Left renal cortex interstitium (tissue), 4 donors: ENCODE measurements around the gene PCBP3. TPM values are rescaled to one million over a fixed set of nuclear protein-coding genes. Genes with fewer than 3 reads are reported as not detected.

Experiments
- DNase-seq, 4 donors: peaks; one replicate each; pipeline ENCODE4 v3.0.0-alpha.2; 2013; ENCODE audit warnings: low read depth in 4 of 4, low spot score in 2 of 4, missing footprints in 1 of 4
- polyA plus RNA-seq, 4 donors: library from polyadenylated mRNA; unstranded; fragments of 120-200 nt; gene quantifications; one replicate each; pipeline ENCODE4 v1.2.1, GENCODE V29; 2013; ENCODE audit not compliant: insufficient read length in 4 of 4

PCBP3 gene
- polyA plus RNA-seq, 4 donors = 1.1 to 2.0 (median 1.6) TPM

DNA sequence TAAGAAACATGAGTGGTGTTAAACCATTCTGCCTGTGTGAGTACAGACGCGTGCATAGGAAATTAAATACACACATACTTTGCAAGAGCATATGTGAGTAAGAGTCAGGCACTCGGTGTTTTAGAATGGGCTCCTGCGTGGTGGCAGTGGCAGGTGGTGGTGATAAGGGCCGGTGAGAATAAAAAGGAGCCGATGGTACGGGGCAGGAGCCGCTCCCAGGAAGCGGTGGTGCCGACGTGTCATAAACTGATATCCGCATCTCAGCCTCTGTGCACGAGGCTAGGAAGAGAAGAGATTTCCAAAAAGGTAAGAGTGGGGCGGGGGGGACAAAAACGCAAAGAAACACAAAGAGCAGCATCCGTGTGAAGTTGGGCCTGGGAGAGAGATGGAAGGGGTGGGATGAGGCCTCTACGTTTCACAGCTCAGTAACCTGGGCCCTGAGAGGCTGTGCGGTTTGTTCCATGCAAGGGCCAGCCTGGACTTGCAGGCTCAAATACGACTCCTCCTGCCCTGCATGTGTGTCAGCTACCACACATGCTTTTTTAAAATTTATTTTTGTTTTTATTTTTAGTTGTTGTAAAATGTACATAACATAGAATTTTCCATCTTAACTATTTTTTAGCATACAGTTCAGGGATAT is 210.3 kb downstream of the PCBP3 start:
- DNase-seq = no peak

DNA sequence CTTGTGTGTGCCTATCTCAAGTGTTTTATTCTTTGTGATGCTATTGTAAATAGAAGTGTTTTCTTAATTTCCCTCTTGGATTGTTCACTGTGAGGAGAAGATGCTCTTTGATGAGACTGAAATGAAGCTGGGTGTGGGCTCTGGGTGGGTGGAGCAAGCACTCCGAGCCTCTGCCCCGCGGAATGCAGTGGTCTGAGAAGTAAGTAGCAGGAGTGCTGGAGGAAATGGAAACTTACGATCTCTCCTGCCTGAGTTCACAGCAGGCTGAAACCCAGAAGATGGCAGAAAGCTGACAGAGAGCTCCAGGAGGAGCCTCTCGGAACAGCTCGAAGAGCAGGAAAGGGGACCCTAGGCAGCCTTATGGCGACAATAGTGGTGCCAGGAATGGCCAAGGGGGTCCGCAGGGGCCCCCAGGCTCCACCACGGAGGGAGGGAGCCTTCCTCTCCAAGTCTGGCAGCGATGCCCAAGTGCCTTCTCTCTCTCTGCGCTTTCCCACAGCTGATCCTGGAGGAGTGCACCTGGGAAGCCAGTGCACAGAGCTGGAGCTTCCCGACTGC is 211.2 kb downstream of the PCBP3 start:
- no peak for DNase-seq

DNA sequence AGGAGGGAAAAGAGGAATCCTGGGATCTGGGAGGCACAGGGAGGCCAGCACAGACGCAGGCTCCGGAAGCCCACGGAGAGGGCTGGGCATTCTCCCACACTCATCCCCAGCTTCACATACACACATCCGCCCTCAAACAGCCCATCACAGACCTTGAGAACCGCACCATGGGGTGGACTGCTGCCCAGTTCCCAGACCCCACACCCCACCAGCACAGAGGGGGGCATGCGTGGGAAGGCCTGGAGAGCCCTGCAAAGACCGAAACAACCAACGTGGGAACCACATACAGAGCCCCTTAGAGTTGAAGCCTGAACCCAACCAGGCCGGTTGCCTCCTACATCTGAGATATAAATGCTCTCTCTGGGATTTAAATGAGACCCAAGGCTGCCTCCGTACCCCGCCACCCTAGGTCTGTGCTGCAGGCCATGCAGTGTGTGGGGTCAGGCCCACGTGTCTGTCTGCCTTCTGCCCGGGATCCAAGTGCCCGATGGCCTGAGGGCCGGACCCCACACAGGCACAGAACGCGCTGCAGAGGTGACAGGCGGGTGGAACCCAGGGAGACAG is 211.8 kb downstream of the PCBP3 start:
- no peak for DNase-seq

DNA sequence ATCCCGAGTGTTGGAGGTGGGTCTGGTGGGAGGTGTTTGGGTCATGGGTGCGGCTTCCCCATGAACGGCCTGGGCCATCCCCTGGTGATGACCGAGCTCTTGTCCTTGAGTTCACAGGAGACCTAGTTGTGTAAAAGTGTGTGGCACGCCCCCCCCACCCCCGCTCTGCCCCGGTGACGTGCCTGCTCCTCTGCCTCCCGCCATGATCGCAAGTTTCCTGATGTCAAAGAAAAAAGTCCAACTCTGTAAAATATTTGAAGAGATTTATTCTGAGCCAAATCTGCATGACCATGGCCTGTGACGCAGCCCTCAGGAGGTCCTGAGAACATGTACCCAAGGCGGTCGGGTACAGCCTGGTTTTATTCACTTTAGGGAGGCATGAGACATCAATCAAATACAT is 212.9 kb downstream of the PCBP3 start:
- no peak for DNase-seq

DNA sequence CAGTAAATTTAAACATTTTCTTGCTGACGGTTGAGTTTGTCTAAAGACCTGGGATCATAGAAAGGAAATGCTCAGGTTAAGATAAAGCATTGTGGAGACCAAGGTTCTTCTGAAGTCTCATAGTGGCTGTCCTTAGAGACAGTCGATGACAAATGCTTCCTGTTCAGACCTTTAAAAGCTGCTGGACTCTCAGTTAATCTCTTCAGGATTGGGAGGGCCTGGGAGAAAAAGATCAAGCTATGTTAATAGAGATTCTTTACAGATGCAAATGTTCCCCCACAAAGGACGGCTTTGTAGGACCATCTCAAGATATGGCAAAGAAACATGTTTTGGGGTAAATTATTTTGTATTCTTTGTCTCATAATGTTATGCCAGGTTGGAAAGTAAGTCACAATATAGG is 213.4 kb downstream of the PCBP3 start:
- no peak for DNase-seq

DNA sequence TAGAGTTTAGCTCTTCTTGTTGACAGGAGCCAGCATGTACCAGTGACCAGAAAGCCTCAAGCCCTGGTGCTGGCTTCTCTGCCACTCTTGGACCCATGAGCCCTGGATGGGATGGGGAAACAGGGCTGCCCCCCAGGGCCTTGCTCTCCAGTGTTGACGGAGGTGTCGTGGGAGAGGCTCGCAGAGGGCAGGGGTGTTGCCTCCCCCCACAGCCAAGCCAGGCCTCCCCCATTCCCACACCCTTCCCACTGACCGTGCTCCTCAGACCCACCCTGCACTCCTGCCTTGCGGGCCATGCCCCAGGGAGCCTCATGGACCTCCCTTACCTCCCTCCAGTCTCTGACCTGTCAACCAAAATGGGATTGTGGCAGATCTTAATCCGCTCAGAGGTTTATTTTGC is 214.2 kb downstream of the PCBP3 start:
- no peak for DNase-seq

DNA sequence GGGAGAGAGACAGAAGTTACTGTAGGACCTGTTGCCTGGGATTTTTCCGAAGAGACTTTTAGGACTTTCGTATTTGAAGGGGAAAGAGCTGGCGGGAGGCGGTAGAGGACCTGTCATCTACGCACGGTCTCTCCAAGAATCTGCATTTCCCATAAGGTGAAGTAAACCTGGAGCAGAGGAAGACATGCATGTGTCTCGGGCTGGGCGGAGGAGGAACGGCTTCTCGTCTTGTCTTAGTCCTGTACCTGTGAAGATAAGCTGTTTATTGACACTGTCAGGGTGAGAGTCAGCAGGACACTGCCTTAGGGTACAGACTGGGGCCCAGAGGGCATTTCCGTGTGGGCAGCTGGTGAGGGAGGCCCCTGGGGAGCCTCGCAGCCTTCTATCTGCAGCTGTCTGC is 214.7 kb downstream of the PCBP3 start:
- DNase-seq = no peak

DNA sequence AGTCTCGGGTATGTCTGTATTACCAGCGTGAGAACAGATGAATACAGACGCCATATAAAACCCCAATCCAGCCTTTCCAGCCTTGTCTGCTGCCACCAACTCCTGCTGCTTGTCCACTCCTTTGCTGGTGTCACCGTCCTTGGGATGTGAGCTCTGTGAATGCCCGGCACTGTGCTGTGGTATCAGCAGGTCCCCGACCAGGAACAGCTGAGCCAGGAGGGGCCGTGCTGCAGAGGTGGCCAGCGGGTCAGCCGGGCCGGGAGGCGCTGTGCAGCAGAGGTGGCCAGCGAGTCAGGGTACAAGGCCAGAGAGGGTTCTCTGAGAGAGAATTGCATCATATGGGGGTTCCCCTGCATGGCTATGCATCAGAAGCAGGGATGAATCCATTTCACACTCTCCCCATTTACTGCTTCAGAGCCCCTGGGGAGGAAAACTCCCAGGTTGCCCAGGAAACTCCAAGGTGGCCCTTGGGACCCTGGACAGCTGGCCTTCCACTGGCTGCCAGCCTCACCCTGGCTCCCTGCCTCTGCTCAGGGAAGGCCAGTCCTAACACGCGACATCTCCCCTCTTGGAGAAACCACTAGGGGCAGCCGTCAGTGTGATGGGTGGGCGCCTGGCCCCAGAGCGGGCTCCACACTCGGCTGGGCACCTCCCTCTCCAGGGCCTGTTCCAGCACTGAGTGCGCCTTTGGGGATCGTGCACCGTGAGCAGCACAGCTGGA is 215.7 kb downstream of the PCBP3 start:
- no peak for DNase-seq

DNA sequence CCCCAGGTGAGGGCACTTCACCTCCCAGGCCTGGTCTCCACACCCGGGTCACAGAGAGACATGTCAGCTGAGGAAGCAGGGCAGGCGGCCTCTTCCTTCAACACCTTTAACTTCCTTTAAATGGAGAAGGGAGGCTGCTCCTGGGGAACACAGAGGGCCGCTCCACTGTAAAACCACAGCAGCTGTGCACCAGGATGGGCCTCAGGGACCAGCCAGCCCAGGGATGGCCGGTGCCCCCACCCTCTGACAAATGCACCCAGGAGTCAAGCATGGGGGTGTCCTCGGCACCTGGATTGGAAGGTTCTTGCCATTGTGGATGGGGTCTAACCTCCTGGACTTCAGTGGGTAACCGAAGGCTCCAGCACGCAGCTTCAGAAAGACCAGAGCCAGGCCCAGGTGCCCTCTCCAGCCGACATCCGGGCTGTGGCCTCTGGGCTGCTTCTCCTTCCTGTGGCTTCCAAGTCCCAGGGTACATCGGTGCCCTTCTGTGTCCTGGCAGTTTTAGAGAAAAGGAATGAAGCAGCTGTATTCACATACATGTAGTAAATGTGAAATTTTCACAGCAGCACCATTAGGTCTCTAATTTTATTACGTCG is 216.3 kb downstream of the PCBP3 start:
- no peak for DNase-seq

DNA sequence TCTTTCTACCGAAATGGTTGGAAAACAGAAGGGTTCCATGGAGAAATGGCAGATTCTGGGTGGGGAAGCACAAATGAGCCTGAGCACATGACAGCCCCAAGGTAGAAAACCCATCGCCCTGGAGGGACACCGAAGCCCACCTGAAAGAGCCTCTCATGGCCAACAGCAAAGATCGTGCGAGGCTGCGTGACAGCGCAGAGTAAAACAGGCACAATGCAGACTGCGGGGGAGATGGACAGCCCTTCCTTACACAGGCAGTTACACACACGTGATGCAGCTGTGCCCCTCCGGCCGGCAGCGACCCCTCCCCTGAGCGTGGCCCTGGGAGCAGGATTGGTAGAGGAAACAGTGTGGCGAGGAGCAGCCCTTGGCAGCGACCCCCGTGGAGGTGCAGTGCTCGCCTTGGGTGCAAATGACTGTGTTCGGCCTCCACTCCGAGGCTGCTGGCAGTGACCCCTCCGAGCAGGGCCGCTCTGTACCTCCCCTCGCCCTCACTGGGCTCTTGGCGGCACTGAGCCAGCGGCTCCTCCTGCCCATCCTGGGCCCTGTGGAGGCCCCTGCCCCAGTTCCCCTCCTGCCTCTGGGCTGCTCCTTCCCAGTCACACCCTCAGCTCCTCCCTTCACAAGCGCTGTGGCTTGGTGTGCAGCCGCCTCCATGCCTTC is 217.1 kb downstream of the PCBP3 start:
- DNase-seq = no peak

DNA sequence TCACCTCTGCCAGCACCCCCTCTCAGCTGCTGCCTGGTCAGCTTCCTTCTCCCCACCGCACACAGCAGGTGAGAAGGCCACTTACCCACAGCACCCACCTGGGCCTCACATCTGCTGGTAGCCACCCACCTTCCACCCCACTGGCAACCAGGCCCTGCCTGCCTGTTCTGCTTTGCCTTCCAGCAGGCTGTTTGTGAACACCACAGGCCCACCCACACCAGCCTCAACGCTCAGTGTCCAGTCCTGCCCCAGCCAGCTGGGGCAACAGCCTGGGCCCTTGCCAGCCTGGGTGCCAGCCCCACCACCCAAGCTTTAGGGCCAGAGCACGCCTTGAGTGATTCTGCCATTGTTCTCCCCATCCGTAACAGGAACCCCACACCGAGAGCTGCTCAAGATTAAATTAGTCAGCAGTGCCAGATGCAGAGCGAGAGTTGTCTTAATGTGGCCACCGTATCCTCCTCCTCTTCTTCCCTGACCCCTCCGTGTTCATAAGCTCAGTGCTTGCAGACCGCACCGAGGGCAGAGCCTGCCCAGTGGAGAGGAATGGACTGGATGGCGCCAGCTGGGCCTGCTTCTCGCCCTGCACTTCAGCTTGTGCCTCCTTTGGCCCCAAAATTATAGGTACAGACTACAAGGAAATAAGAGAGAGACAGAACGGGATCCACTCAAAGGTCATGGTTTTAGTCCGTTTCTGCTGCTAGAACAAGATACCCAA is 217.8 kb downstream of the PCBP3 start:
- no peak for DNase-seq

DNA sequence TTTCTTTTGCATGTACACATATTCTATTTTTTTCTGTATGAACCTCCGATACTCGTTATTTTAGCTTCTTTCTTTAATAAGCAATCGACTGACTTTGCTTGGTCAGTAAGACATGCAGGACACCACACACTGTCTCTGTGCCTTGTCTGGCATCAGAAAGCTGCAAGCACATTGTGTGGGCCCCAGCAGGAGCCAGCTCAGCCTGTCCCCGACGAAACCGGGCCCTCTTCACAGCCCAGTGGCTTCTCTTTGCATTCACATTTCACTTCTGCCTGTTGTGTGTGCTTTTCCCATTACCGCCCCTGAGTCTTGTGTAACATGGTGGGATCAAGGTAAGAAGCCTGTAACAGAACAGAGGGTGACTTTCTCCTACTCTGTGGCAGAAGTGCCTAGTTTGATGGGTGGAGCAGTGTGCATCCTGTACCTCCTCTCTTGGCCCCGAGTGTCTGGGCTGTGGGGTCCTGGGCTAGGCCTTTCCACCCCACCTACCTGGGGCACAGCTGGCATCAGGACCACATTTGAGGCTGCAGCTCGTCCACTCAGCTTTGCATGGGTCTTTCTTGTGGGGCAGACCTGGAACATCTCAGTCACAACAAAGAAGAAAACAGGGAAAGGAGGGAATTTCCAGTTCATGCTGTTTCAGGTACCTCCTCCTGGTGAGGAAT is 219.2 kb downstream of the PCBP3 start:
- DNase-seq = no peak

DNA sequence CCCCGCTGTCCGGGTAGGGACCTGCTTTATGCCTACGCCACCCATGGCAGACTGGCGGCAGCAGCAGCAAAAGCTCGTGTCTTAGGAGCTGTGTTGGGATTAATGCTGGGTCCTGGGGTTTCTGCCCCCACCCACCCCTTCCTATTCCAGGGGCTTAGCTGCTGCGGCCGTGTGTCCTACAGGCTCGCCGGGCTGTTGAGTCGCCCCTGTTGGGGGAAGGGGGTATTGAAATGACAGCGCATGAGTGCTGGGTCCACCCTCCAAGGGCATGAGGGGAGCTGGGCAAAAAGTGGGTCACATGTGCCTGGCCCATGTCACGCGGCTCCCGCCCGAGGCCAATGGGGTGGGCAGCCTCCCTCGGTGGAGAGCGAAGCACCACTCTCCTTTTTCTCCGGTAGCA is 219.7 kb downstream of the PCBP3 start:
- DNase-seq = no peak

DNA sequence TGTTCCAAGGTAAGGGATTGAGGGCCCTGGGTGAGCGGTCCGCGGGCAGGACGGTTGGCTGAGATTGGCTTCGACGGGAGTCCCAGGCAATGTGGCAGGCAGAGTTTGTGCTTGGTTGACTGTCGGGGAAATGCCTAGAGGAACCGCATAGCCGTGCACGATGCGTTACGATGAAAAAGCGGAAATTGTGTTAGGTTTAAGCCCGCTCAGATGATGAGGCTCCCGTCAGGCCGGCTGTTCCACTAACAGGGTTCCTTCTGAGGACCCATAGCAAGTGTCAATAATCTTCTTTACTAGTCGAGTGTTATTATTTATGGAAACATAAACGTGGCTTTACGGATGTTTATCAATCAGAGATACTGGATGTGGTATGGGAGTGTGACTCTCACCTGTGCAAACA is 220.2 kb downstream of the PCBP3 start:
- no peak for DNase-seq

DNA sequence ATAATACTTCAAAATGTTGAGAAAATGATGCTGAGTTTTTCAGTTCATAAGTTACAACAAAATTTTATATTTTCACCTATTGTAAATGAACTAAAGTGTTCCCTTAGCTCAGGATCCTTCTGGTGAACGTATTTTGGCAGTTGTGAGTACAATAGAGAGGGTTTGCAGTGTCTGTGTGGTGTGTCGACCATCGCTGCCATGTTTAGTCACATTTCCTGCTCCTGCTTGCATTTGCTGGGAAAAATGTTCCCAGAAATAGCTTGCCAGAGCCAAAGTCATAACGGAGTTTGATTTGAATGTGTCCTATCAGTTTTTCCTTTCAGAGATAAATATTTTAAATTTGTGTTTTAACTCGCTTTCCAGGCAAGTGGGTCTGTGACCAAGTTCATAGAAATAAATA is 220.9 kb downstream of the PCBP3 start:
- DNase-seq = no peak

DNA sequence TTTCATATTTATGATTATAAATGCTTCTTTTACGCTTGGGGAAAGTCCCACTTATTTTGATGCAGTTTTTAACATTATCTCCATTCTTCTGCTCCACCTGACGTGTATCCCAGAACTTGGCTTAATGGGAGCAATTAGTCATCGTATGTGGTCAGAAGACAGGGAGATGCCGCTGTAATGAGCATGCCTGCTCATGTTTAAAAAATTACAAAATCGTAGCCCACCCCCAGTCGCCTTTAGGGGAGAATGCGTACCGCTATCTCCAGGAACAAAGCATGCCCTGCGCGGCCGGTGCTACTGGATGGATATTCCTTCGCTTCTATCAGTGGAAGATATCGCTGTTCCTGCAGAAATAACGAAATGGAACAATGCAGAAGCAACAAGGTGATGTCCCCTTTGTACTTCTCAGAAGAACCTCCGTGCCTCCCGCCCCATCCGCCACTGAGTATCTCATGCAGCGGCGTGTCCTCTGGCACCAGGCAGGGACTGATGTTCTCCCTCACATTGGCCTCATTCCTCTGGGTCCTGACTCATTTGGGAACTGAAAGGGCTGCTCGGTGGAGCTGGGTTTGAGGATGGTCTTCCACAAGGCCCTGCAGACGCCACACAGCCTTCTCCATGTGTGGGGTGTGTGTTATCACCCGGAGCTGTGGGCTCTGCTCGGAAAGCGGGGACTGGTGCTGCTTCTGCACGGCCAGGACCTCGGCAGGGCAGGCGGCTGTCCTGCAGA is 221.7 kb downstream of the PCBP3 start:
- no peak for DNase-seq

DNA sequence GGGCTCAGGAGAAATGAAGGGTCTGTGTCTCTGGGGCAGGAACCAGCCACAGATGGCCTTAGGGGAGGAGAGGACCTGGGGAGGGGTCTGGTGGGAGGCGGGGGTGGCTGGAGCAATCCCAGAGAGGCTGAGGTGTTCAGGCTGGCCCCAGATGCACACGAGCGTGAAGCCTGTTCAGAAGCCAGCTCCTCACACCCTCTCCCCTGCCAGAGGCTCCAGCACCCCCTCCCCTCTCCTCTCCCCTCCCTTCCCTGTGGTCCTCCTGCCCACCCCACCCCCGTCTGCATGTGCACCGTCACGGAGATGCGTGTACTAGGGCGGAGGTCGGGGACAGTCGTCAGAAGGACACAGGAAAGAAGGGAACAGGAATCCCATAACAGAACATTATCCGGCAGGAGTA is 223.0 kb downstream of the PCBP3 start:
- no peak for DNase-seq

DNA sequence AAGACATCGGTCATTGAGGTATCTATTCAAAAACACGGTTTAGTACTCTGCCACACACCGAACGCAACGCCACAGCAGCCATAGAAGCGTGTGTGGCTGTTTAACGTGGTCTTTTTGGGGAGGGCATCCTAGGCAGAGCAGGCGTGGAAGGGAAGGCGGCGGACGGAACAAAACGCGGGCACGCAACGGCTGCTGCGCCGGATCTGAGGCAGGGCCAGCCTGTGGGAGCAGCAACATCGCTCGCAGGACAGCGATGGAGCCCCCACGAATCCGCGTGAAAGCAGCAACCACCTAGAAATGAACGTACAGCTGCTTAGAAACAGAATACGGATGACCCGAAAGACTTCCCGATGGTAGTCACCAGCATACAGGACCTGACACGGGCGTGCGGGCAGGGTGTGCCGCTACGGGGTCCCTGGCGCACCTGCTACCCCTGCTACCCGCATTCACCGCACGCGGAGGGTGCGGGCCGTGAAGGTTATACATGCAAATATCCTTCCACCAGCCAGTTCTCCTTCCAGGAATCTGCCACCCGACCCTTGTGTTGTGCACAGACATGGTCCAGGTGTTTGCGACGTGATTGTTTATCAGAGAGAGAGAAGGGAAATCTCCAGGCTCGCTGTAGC is 223.6 kb downstream of the PCBP3 start:
- DNase-seq = no peak

DNA sequence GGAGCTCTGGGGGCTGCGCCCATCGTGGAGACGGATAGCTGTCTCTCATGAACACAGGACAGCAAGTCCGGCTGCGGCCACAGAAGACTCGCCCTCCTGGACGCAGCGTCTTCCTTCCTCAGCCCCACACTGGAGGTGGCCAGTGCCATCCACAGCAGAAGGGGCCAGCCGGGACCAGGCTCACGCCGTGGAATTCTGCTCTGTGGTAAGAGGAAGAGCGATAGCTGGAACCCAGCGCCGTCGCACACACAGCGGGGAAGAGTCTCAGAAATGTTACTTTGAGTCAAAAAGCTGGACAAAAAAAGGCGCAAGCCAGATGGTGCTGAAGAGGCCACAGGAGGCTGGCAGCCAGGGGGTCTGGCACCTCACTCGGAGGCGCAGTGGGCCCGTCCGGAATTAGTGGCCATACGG is 224.2 kb downstream of the PCBP3 start:
- no peak for DNase-seq
